ENCODE measurements around the gene STK32C. TPM values are rescaled to one million over a fixed set of nuclear protein-coding genes. Genes with fewer than 3 reads are reported as not detected.

STK32C gene
- total and polyA plus RNA-seq, 7 donors: 3.6 to 11.7 (median 6.6) TPM

- WGBS, 3 donors: 43 to 61% (median 59%) methylated on average over 28 to 38 of the region's 38 CpGs
- Histone ChIP-seq H3K27me3 (ENCODE audit: insufficient read depth in 3 of 3, low read length in 2 of 3) (peaks cover 0 to 11% (median 4%) of the 10 kb centered on the region in 3 donors), H3K9me3 (no peaks in the 10 kb centered on the region), H3K4me3 (peak overlapping the region; percentile 40), H3K27ac (no peak overlapping the region), H3K36me3 (ENCODE audit: insufficient read depth in 1 of 2, low read depth in 1 of 2) (no peaks in the 10 kb centered on the region), H3K4me1 (no peaks in the 10 kb centered on the region)
- ATAC-seq: peak; percentile 61 to 95 (median 78)
- intact Hi-C loops (cut with DNase I): no loop called here
- peak; percentile 40 to 85 for DNase-seq
- TF ChIP-seq CTCF (IDR thresholded peaks at IDR 0.05): no peak
These were observed 59.1 kb downstream of the STK32C start for GRCh38 chr10:132248455-132249225.

DNA sequence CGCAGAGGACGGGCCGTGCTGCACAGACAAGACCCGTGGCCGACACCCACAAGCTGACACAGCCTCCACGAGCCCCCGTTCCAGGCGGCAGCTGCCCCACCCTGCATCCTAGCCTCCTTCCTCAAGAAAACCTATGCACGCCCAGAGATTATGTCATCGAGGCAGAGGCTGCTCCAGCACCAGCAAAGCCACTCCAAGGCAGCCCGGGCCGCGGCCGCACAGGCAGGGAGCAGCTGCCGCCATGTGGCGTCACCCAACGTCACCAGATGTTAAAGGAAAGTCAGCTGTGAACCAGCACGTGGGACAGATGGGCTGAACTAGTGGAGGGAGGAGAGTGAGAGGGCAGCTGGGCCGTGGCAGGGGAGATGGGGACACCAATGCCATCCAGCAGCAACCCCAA is 59.8 kb downstream of the STK32C start:
- ATAC-seq (peak in 2 of 4 donors; percentile 39 to 43), DNase-seq (no peak)
- intact Hi-C loops (cut with DNase I): no loop called here
- Histone ChIP-seq H3K4me1 (no peaks in the 10 kb centered on the region), H3K4me3 (no peak overlapping the region), H3K27ac (no peak overlapping the region), H3K9me3 (no peaks in the 10 kb centered on the region), H3K27me3 (ENCODE audit: insufficient read depth in 3 of 3, low read length in 2 of 3) (peaks cover 0 to 11% (median 4%) of the 10 kb centered on the region in 3 donors), H3K36me3 (ENCODE audit: insufficient read depth in 1 of 2, low read depth in 1 of 2) (no peaks in the 10 kb centered on the region)
- 32 to 60% (median 47%) methylated on average over 17 to 19 of the region's 19 CpGs for WGBS, 3 donors
- no peak for TF ChIP-seq CTCF (IDR thresholded peaks at IDR 0.05)

- H3K4me1 ChIP-seq: no peaks in the 10 kb centered on the region
- 91 to 96% (median 93%) methylated on average over 13 of the region's 13 CpGs for WGBS, 3 donors
- ATAC-seq: no peak
These were observed 61.5 kb downstream of the STK32C start for GRCh38 chr10:132246296-132246695.

DNA sequence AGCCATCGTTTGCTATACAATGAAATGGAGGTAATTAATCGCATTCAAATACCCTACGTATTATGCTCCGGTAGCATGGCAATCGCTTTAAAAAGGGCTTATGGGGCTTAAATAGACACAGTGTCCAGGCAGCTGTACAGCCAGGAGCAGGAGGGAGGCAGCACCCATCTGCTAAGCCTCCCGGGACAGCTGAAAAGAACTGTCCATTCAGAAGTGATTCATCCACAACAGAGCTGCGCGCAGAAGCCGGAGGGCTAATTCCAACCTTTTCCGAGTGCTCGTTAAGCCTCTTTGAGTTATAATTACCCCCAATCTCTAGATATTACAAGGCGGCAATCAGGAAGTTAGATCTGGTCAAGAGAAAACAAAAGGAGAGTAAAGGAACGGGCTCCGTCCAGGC is 62.7 kb downstream of the STK32C start:
- no peaks in the 10 kb centered on the region for H3K4me1 ChIP-seq
- H3K4me3 ChIP-seq: no peak overlapping the region
- H3K27ac ChIP-seq: no peak overlapping the region
- peaks cover 0 to 11% (median 0%) of the 10 kb centered on the region in 3 donors for H3K27me3 ChIP-seq (ENCODE audit: insufficient read depth in 3 of 3, low read length in 2 of 3)
- no peak for TF ChIP-seq CTCF (IDR thresholded peaks at IDR 0.05)
- 82 to 91% (median 83%) methylated on average over 14 of the region's 14 CpGs for WGBS, 3 donors
- intact Hi-C loops (cut with DNase I): no loop called here
- no peaks in the 10 kb centered on the region for H3K36me3 ChIP-seq (ENCODE audit: insufficient read depth in 1 of 2, low read depth in 1 of 2)
- ATAC-seq (no peak), DNase-seq (no peak)
- no peaks in the 10 kb centered on the region for H3K9me3 ChIP-seq

More at GRCh38 chr10:132246296-132246695, 61.5 kb downstream of the STK32C start:
- no peak for TF ChIP-seq CTCF (IDR thresholded peaks at IDR 0.05)
- Histone ChIP-seq H3K36me3 (ENCODE audit: insufficient read depth in 1 of 2, low read depth in 1 of 2) (no peaks in the 10 kb centered on the region), H3K9me3 (no peaks in the 10 kb centered on the region), H3K4me3 (no peak overlapping the region), H3K27me3 (ENCODE audit: insufficient read depth in 3 of 3, low read length in 2 of 3) (peaks cover 0 to 11% (median 4%) of the 10 kb centered on the region in 3 donors), H3K27ac (no peak overlapping the region)
- DNase-seq: no peak
- intact Hi-C loops (cut with DNase I): no loop called here
